Measurements from ENCODE around the gene USP28. TPM values are rescaled to one million over a fixed set of nuclear protein-coding genes. Genes with fewer than 3 reads are reported as not detected.
A peak's percentile ranks its signal among the peaks of the same experiment; 100 is the strongest.

USP28 gene
- total and polyA plus RNA-seq, 2 of the 8 experiments (the other 6 are each of a cell fraction or from before 2014, with no cell fraction given): 82.6 to 119 TPM

GRCh38 chr11:113773416-113774173 lies 101.8 kb downstream of the USP28 start, which contains the start of gene ZW10 (continued):
- TF ChIP-seq CTCF (IDR thresholded peaks at IDR 0.05; ENCODE audit: control extremely low read depth in 1 of 3, insufficient read depth in 1 of 3, low read depth in 1 of 3, low read length in 3 of 3): peak; percentile 20 to 67 (median 49)
- no peak for TF ChIP-seq SP2 (IDR thresholded peaks at IDR 0.05; ENCODE audit: low read length)
- no peak for TF ChIP-seq JUND (IDR thresholded peaks at IDR 0.05; ENCODE audit: low read length)
- no peak for TF ChIP-seq SIRT6 (IDR thresholded peaks at IDR 0.05; ENCODE audit: low read length)
- TF ChIP-seq GABPA (IDR thresholded peaks at IDR 0.05; ENCODE audit: borderline replicate concordance, insufficient read depth, low read length): no peak
- peak; percentile 51; the same call in 1 of the 2 replicates for TF ChIP-seq RBBP5 (IDR thresholded peaks at IDR 0.05; ENCODE audit: borderline replicate concordance, low read depth, low read length)
- TF ChIP-seq KDM4A (IDR thresholded peaks at IDR 0.05; ENCODE audit: low read depth, low read length, severe bottlenecking): peak; percentile 88
- no peak for TF ChIP-seq RFX5 (IDR thresholded peaks at IDR 0.05; ENCODE audit: borderline replicate concordance, low read depth, low read length)
- TF ChIP-seq PHF8 (conservative IDR thresholded peaks at IDR 0.05; ENCODE audit: low read depth, low read length): peak; percentile 49; the same call in 1 of the 2 replicates
- TF ChIP-seq FOSL1 (IDR thresholded peaks at IDR 0.05; ENCODE audit: insufficient read depth, low read depth, low read length): no peak
- no peak for TF ChIP-seq TEAD4 (IDR thresholded peaks at IDR 0.05; ENCODE audit: low read depth, low read length)
- peak; percentile 45; the same call in 1 of the 2 replicates for TF ChIP-seq TBP (IDR thresholded peaks at IDR 0.05; ENCODE audit: low read depth, low read length)
- peak; percentile 28 for TF ChIP-seq MAX (IDR thresholded peaks at IDR 0.05)
- peak; percentile 91 for TF ChIP-seq SIX5 (IDR thresholded peaks at IDR 0.05; ENCODE audit: low read depth, low read length)
- no peak for TF ChIP-seq KDM5A (IDR thresholded peaks at IDR 0.05; ENCODE audit: low read length)
- TF ChIP-seq SIN3A (conservative IDR thresholded peaks at IDR 0.05 in 1 of 2, IDR thresholded peaks at IDR 0.05 in 1 of 2; ENCODE audit: low read depth in 1 of 2, low read length in 2 of 2): peak; percentile 36 to 84; a peak in 2 of 4 replicates
- 0 out of 2 replicates have a peak, but pooled peaks have one; percentile 13 for TF ChIP-seq E2F6 (IDR thresholded peaks at IDR 0.05)
- TF ChIP-seq EP300 (IDR thresholded peaks at IDR 0.05; ENCODE audit: borderline replicate concordance in 1 of 2, low read depth in 2 of 2, low read length in 2 of 2): no peak
- TF ChIP-seq GTF2F1 (IDR thresholded peaks at IDR 0.05; ENCODE audit: borderline replicate concordance, low read depth, low read length): no peak

Data from H1 (cell line).